ENCODE results near the gene TNFSF13.

TNFSF13 gene

GRCh38 chr17:7558544-7559319 is at the start of gene TNFSF13:
Gene TNFSF13, plus strand, starts transcription at chr17:7558750. Its CDS starts 290 bp downstream, at chr17:7559040.
- no peak for DNase-seq

- no peak for DNase-seq
These were observed 49.7 kb upstream of the TNFSF13 start for GRCh38 chr17:7508846-7509245.

- no peak for DNase-seq
These were observed 48.6 kb upstream of the TNFSF13 start for GRCh38 chr17:7509937-7510336.

- DNase-seq = no peak
These were observed 47.4 kb upstream of the TNFSF13 start for GRCh38 chr17:7511108-7511507.

GRCh38 chr17:7512105-7512504 is 46.4 kb upstream of the TNFSF13 start:
- no peak for DNase-seq

- no peak for DNase-seq
These were observed 45.6 kb upstream of the TNFSF13 start for GRCh38 chr17:7512824-7513540.

GRCh38 chr17:7513850-7514419 is 44.6 kb upstream of the TNFSF13 start:
- DNase-seq = no peak

GRCh38 chr17:7515911-7516610 is 42.5 kb upstream of the TNFSF13 start:
- no peak for DNase-seq

GRCh38 chr17:7523033-7523432 is 35.5 kb upstream of the TNFSF13 start:
- DNase-seq = no peak

- no peak for DNase-seq
These were observed 29.7 kb upstream of the TNFSF13 start for GRCh38 chr17:7528842-7529241.

GRCh38 chr17:7530023-7530900 is 28.3 kb upstream of the TNFSF13 start:
- no peak for DNase-seq

- DNase-seq = no peak
These were observed 20.5 kb upstream of the TNFSF13 start for GRCh38 chr17:7538050-7538449.

- DNase-seq = no peak
These were observed 19.5 kb upstream of the TNFSF13 start for GRCh38 chr17:7538891-7539545.

GRCh38 chr17:7541074-7541621 is 17.4 kb upstream of the TNFSF13 start:
- DNase-seq = no peak

- DNase-seq = no peak
These were observed 13.6 kb upstream of the TNFSF13 start for GRCh38 chr17:7544911-7545310.

GRCh38 chr17:7548585-7549400 is 9.8 kb upstream of the TNFSF13 start, which contains the start of gene TNFSF12:
Gene TNFSF12, plus strand, starts transcription at chr17:7549058. Its CDS starts 96 bp downstream, at chr17:7549154.
- no peak for DNase-seq

- DNase-seq = no peak
These were observed 9.0 kb upstream of the TNFSF13 start for GRCh38 chr17:7549401-7550055.

GRCh38 chr17:7550344-7550743 is 8.2 kb upstream of the TNFSF13 start:
- no peak for DNase-seq

- DNase-seq = no peak
These were observed 7.2 kb upstream of the TNFSF13 start for GRCh38 chr17:7551396-7551795.

GRCh38 chr17:7552621-7553051 is 5.9 kb upstream of the TNFSF13 start:
- no peak for DNase-seq
